PC-9 (cell line): ENCODE measurements around the gene CHST14.

Source experiments
- CTCF ChIP-seq: fragments of 200-600 bp; sonication (generic); conservative IDR thresholded peaks from 2 replicates; pipeline ENCODE4 v1.6.1; 2017; ENCODE audit warnings: mixed run types, antibody characterized with exemption, mild to moderate bottlenecking, moderate library complexity
- EZH2 ChIP-seq: fragments of 200-600 bp; sonication (generic); IDR thresholded peaks from 2 replicates; pipeline ENCODE4 v1.8.0; 2017; ENCODE audit warnings: antibody characterized with exemption, low read depth

- no peak for TF ChIP-seq CTCF
- no peak for TF ChIP-seq EZH2
Observed at GRCh38 chr15:40465939-40466338, 4.8 kb upstream of the CHST14 start.
